WTC11 (cell line): ENCODE results near the gene GPR34.

ENCODE experiments used
- ARID4B ChIP-seq: sonication (generic); formaldehyde crosslinking; IDR thresholded peaks from 2 replicates; pipeline ENCODE4 v1.8.0; 2023; ENCODE audit warnings: missing genetic modification reagents, mild to moderate bottlenecking, borderline replicate concordance
- ATF1 ChIP-seq: sonication (generic); formaldehyde crosslinking; IDR thresholded peaks from 2 replicates; pipeline ENCODE4 v1.8.1; 2023; ENCODE audit warnings: mild to moderate bottlenecking, moderate library complexity, missing genetic modification reagents
- CTCF ChIP-seq: fragments of 200-600 bp; IDR thresholded peaks from 2 replicates; pipeline ENCODE4 v1.8.0; 2022; ENCODE audit warnings: antibody characterized with exemption
- EMX1 ChIP-seq: fragments of 250-450 bp; sonication (Bioruptor Pico); IDR thresholded peaks from 2 replicates; pipeline ENCODE4 v1.8.0; 2021; ENCODE audit warnings: mild to moderate bottlenecking
- ESRRA ChIP-seq: sonication (generic); formaldehyde crosslinking; IDR thresholded peaks from 2 replicates; pipeline ENCODE4 v1.8.1; 2022; ENCODE audit warnings: mild to moderate bottlenecking, missing genetic modification reagents, borderline replicate concordance
- GABPB1 ChIP-seq: sonication (generic); formaldehyde crosslinking; IDR thresholded peaks from 2 replicates; pipeline ENCODE4 v1.8.1; 2023; ENCODE audit warnings: mild to moderate bottlenecking, missing genetic modification reagents
- MAX ChIP-seq: sonication (generic); formaldehyde crosslinking; IDR thresholded peaks from 2 replicates; pipeline ENCODE4 v1.8.0; 2022; ENCODE audit warnings: mild to moderate bottlenecking, missing genetic modification reagents
- MXD4 ChIP-seq: fragments of 250-450 bp; sonication (Bioruptor Pico); IDR thresholded peaks from 2 replicates; pipeline ENCODE4 v1.8.0; 2021; ENCODE audit warnings: mild to moderate bottlenecking, moderate library complexity, borderline replicate concordance
- RELA ChIP-seq: sonication (generic); formaldehyde crosslinking; IDR thresholded peaks from 2 replicates; pipeline ENCODE4 v1.8.1; 2022; ENCODE audit warnings: missing genetic modification reagents, mild to moderate bottlenecking, borderline replicate concordance
- TEAD4 ChIP-seq: sonication (generic); formaldehyde crosslinking; IDR thresholded peaks from 2 replicates; pipeline ENCODE4 v1.8.0; 2022; ENCODE audit warnings: mild to moderate bottlenecking, missing genetic modification reagents
- ZNF423 ChIP-seq: fragments of 250-450 bp; sonication (Bioruptor Pico); IDR thresholded peaks from 2 replicates; pipeline ENCODE4 v2.1.2; 2022; ENCODE audit warnings: mild to moderate bottlenecking, moderate library complexity
- ZNF512 ChIP-seq: sonication (generic); formaldehyde crosslinking; IDR thresholded peaks from 2 replicates; pipeline ENCODE4 v1.8.1; 2022; ENCODE audit warnings: missing genetic modification reagents, borderline replicate concordance
- ZNF532 ChIP-seq: fragments of 250-450 bp; sonication (Bioruptor Pico); IDR thresholded peaks from 2 replicates; pipeline ENCODE4 v1.9.0; 2021; ENCODE audit warnings: mild to moderate bottlenecking, borderline replicate concordance

GRCh38 chrX:41739871-41740270 lies 51.1 kb downstream of the GPR34 start:
- TF ChIP-seq ARID4B = no peak
- no peak for TF ChIP-seq ATF1 (CRISPR knock-in tag)
- no peak for TF ChIP-seq CTCF
- TF ChIP-seq ESRRA (CRISPR knock-in tag) = no peak
- TF ChIP-seq GABPB1 (CRISPR knock-in tag) = no peak
- no peak for TF ChIP-seq MAX (CRISPR knock-in tag)
- TF ChIP-seq ZNF532 (CRISPR knock-in tag) = no peak
- TF ChIP-seq ZNF512 (CRISPR knock-in tag) = no peak
- no peak for TF ChIP-seq MXD4 (CRISPR knock-in tag)
- TF ChIP-seq EMX1 (CRISPR knock-in tag) = no peak
- TF ChIP-seq ZNF423 = no peak
- TF ChIP-seq TEAD4 (CRISPR knock-in tag) = no peak
- no peak for TF ChIP-seq RELA (CRISPR knock-in tag)
